ENCODE results near the gene HSPA8. TPM values are rescaled to one million over a fixed set of nuclear protein-coding genes. Genes with fewer than 3 reads are reported as not detected.

HSPA8 gene
- polyA plus RNA-seq, 1 of the 3 experiments (the other 2 are of a cell fraction), result 2,088 TPM

GRCh38 chr11:123062892-123063825 lies 1.2 kb upstream of the HSPA8 start (continued):
- TF ChIP-seq CTCF (IDR thresholded peaks at IDR 0.05) (no peak), EP300 (IDR thresholded peaks at IDR 0.05; ENCODE audit: borderline replicate concordance in 1 of 2, low read depth in 1 of 2, low read length in 1 of 2) (no peak), IRF3 (IDR thresholded peaks at IDR 0.05; ENCODE audit: low read depth, low read length) (no peak), FOSL2 (IDR thresholded peaks at IDR 0.05; ENCODE audit: borderline replicate concordance, low read depth) (no peak), MEF2A (IDR thresholded peaks at IDR 0.05; ENCODE audit: borderline replicate concordance, low read depth) (no peak), YY1 (IDR thresholded peaks at IDR 0.05; ENCODE audit: low read depth) (peak; percentile 59), TCF12 (IDR thresholded peaks at IDR 0.05) (0 out of 2 replicates have a peak, but pooled peaks have one; percentile 5), NFIC (IDR thresholded peaks at IDR 0.05; ENCODE audit: borderline replicate concordance) (no peak), POLR2AphosphoS5 (IDR thresholded peaks at IDR 0.05; ENCODE audit: low read depth, low read length) (0 out of 2 replicates have a peak, but pooled peaks have one; percentile 10), FOXM1 (IDR thresholded peaks at IDR 0.05; ENCODE audit: low read depth) (peak; percentile 19; the same call in 1 of the 2 replicates), PBX3 (IDR thresholded peaks at IDR 0.05) (0 out of 2 replicates have a peak, but pooled peaks have one; percentile 7), RXRA (IDR thresholded peaks at IDR 0.05; ENCODE audit: borderline replicate concordance, low read depth) (no peak), USF1 (IDR thresholded peaks at IDR 0.05; ENCODE audit: borderline replicate concordance, low read depth) (no peak), MXI1 (IDR thresholded peaks at IDR 0.05; ENCODE audit: low read depth, low read length) (peak; percentile 38; the same call in 1 of the 2 replicates), TEAD4 (IDR thresholded peaks at IDR 0.05; ENCODE audit: borderline replicate concordance, insufficient read depth) (no peak), SMC3 (IDR thresholded peaks at IDR 0.05; ENCODE audit: low read depth, low read length) (no peak), ELF1 (IDR thresholded peaks at IDR 0.05) (no peak)
